Esophagus squamous epithelium (tissue), 4 donors: Measurements from ENCODE around the gene MOB3A.

Experiments used
- CTCF ChIP-seq, 6 experiments: fragments of 450-650 bp in 4 of 6; fragments of 200-600 bp in 2 of 6; sonication (generic) in 2 of 6; IDR thresholded peaks; one replicate each; pipeline ENCODE4 v1.5.1; 2016 to 2019; ENCODE audit warnings: antibody characterized with exemption in 6 of 6, mild to moderate bottlenecking in 4 of 6, moderate library complexity in 4 of 6
- POLR2A ChIP-seq, 4 donors: fragments of 450-650 bp; IDR thresholded peaks; one replicate each; pipeline ENCODE4 v1.6.1; 2017; ENCODE audit warnings: antibody characterized with exemption in 4 of 4, mild to moderate bottlenecking in 4 of 4, moderate library complexity in 3 of 4

GRCh38 chr19:2064788-2065524 is 31.2 kb downstream of the MOB3A start:
- TF ChIP-seq CTCF (IDR thresholded peaks at IDR 0.05), result no peak
- no peak for TF ChIP-seq POLR2A (IDR thresholded peaks at IDR 0.05)
